ENCODE data around the gene BCL11A.
A peak's percentile ranks its signal among the peaks of the same experiment; 100 is the strongest.

The BCL11A gene

GRCh38 chr2:60525899-60526298 lies 27.6 kb downstream of the BCL11A start:
- no peak for DNase-seq (ENCODE audit: low read depth)

GRCh38 chr2:60524874-60525273 lies 28.6 kb downstream of the BCL11A start:
- no peak for DNase-seq (ENCODE audit: low read depth)

- no peak for DNase-seq (ENCODE audit: low read depth)
Observed at GRCh38 chr2:60523963-60524362, 29.5 kb downstream of the BCL11A start.

GRCh38 chr2:60522462-60522861 lies 31.0 kb downstream of the BCL11A start:
- DNase-seq (ENCODE audit: low read depth), result no peak

- no peak for DNase-seq (ENCODE audit: low read depth)
Observed at GRCh38 chr2:60521626-60522025, 31.8 kb downstream of the BCL11A start.

- DNase-seq (ENCODE audit: low read depth), result no peak
Observed at GRCh38 chr2:60520917-60521539, 32.4 kb downstream of the BCL11A start.

- no peak for DNase-seq (ENCODE audit: low read depth)
Observed at GRCh38 chr2:60520151-60520876, 33.1 kb downstream of the BCL11A start.

GRCh38 chr2:60519231-60519863 lies 34.1 kb downstream of the BCL11A start:
- DNase-seq (ENCODE audit: low read depth), result peak; percentile 41

- no peak for DNase-seq (ENCODE audit: low read depth)
Observed at GRCh38 chr2:60518567-60518966, 34.9 kb downstream of the BCL11A start.

- peak; percentile 18 for DNase-seq (ENCODE audit: low read depth)
Observed at GRCh38 chr2:60517446-60517845, 36.0 kb downstream of the BCL11A start.

GRCh38 chr2:60516826-60517225 lies 36.6 kb downstream of the BCL11A start:
- DNase-seq (ENCODE audit: low read depth), result no peak

- peak; percentile 93 for DNase-seq (ENCODE audit: low read depth)
Observed at GRCh38 chr2:60516383-60516811, 37.1 kb downstream of the BCL11A start.

GRCh38 chr2:60515721-60516226 lies 37.7 kb downstream of the BCL11A start:
- DNase-seq (ENCODE audit: low read depth), result peak; percentile 96

GRCh38 chr2:60513996-60514395 lies 39.5 kb downstream of the BCL11A start:
- DNase-seq (ENCODE audit: low read depth), result no peak

- no peak for DNase-seq (ENCODE audit: low read depth)
Observed at GRCh38 chr2:60513191-60513590, 40.3 kb downstream of the BCL11A start.

GRCh38 chr2:60512641-60513040 lies 40.8 kb downstream of the BCL11A start:
- DNase-seq (ENCODE audit: low read depth), result peak; percentile 24

- DNase-seq (ENCODE audit: low read depth), result no peak
Observed at GRCh38 chr2:60512062-60512622, 41.3 kb downstream of the BCL11A start.

- no peak for DNase-seq (ENCODE audit: low read depth)
Observed at GRCh38 chr2:60510713-60511112, 42.7 kb downstream of the BCL11A start.

GRCh38 chr2:60509066-60509465 lies 44.4 kb downstream of the BCL11A start:
- no peak for DNase-seq (ENCODE audit: low read depth)

GRCh38 chr2:60508339-60508917 lies 45.0 kb downstream of the BCL11A start:
- DNase-seq (ENCODE audit: low read depth), result no peak

GRCh38 chr2:60507211-60507965 lies 46.1 kb downstream of the BCL11A start:
- peak; percentile 18 for DNase-seq (ENCODE audit: low read depth)

- no peak for DNase-seq (ENCODE audit: low read depth)
Observed at GRCh38 chr2:60505880-60506260, 47.6 kb downstream of the BCL11A start.
